H1 (cell line): ENCODE measurements around the gene ARL9. TPM values are rescaled to one million over a fixed set of nuclear protein-coding genes. Genes with fewer than 3 reads are reported as not detected.

Experiments used
- CTCF ChIA-PET: fragments of 300-600 bp; sonication (Branson Sonifier 250); formaldehyde crosslinking; loops from one replicate; lab custom pipeline; 2021; ENCODE audit not compliant: partially characterized antibody; lab: Charles Lee
- POLR2A ChIA-PET: fragments of 300-600 bp; sonication (Branson Sonifier 250); formaldehyde crosslinking; loops from one replicate; lab custom pipeline; 2021; ENCODE audit warnings: inconsistent platforms; ENCODE audit not compliant: partially characterized antibody; lab: Charles Lee
- DNase-seq, 2 experiments: peaks; one replicate each; pipeline versions ENCODE4 v3.0.0 to v3.0.0-alpha.2; 2010 to 2022; ENCODE audit warnings: low spot score in 2 of 2, low read depth in 1 of 2, mixed read lengths in 1 of 2
- FAIRE-seq: peaks from 2 replicates; lab custom pipeline; 2011; peaks lifted over from hg19 to GRCh38; lab: Jason Lieb, UNC
- H2AFZ ChIP-seq: 2 replicates; pipeline ENCODE4 v1.8.1; 2012; ENCODE audit warnings: low read length, inconsistent platforms
- H2AK5ac ChIP-seq: 2 replicates; pipeline ENCODE4 v1.6.1; 2013; ENCODE audit warnings: low read depth, low read length
- H2BK120ac ChIP-seq: replicated peaks from 2 replicates; pipeline ENCODE3; 2013; ENCODE audit warnings: low read depth, low read length, inconsistent platforms
- H2BK12ac ChIP-seq: 2 replicates; pipeline ENCODE4 v1.6.1; 2013; ENCODE audit warnings: low read depth, low read length
- H2BK15ac ChIP-seq: 2 replicates; pipeline ENCODE4 v1.6.1; 2013; ENCODE audit warnings: low read length
- H2BK20ac ChIP-seq: 2 replicates; pipeline ENCODE4 v1.6.1; 2013; ENCODE audit warnings: low read length
- H2BK5ac ChIP-seq: 2 replicates; pipeline ENCODE4 v1.6.1; 2013; ENCODE audit warnings: low read depth, low read length
- H3K14ac ChIP-seq: 2 replicates; pipeline ENCODE4 v1.6.1; 2013; ENCODE audit warnings: inconsistent platforms; ENCODE audit not compliant: insufficient read length
- H3K18ac ChIP-seq: 2 replicates; pipeline ENCODE4 v1.6.1; 2013; ENCODE audit warnings: low read length; ENCODE audit errors: extremely low read depth
- H3K23ac ChIP-seq: 2 replicates; pipeline ENCODE4 v1.6.1; 2013; ENCODE audit warnings: inconsistent platforms; ENCODE audit not compliant: insufficient read length
- H3K23me2 ChIP-seq: 2 replicates; pipeline ENCODE4 v1.6.1; 2013; ENCODE audit warnings: low read depth, low read length
- H3K27ac ChIP-seq: 2 replicates; pipeline ENCODE4 v1.6.1; 2011; ENCODE audit warnings: low read depth, low read length, inconsistent platforms
- H3K27me3 ChIP-seq, 4 experiments: replicated peaks in 1 of 4; 1 replicate in 1 of 4; 2 replicates in 3 of 4; pipeline versions ENCODE4 v1.6.1 to v1.8.1; 2011 to 2013; ENCODE audit warnings: low read length in 3 of 4, mild to moderate bottlenecking in 3 of 4, inconsistent platforms in 2 of 4, mixed read lengths in 2 of 4, moderate library complexity in 1 of 4; ENCODE audit not compliant: control insufficient read depth in 3 of 4, insufficient read depth in 3 of 4; ENCODE audit errors: extremely low read depth in 1 of 4
- H3K36me3 ChIP-seq, 4 experiments: 2 replicates each; pipeline versions ENCODE4 v1.6.1 to v1.8.1; 2011 to 2013; ENCODE audit warnings: mild to moderate bottlenecking in 4 of 4, low read length in 3 of 4, moderate library complexity in 2 of 4, control low read depth in 1 of 4, inconsistent platforms in 1 of 4; ENCODE audit not compliant: insufficient read depth in 4 of 4, control insufficient read depth in 2 of 4
- H3K4ac ChIP-seq: replicated peaks from 2 replicates; pipeline ENCODE3; 2013; ENCODE audit warnings: low read length, low read depth, mixed read lengths, inconsistent platforms; ENCODE audit not compliant: insufficient read length
- H3K4me1 ChIP-seq, 4 experiments: replicated peaks in 1 of 4; 1 replicate in 1 of 4; 2 replicates in 3 of 4; pipeline versions ENCODE4 v1.6.1 to v1.8.1; 2011 to 2013; ENCODE audit warnings: low read length in 3 of 4, inconsistent platforms in 2 of 4, mixed read lengths in 1 of 4; ENCODE audit not compliant: insufficient read depth in 4 of 4, control insufficient read depth in 3 of 4
- H3K4me2 ChIP-seq, 2 experiments: 2 replicates each; pipeline versions ENCODE4 v1.6.1 to v1.8.1; 2011 to 2013; ENCODE audit warnings: low read depth in 2 of 2, low read length in 2 of 2, control low read depth in 1 of 2, inconsistent platforms in 1 of 2, mild to moderate bottlenecking in 1 of 2; ENCODE audit not compliant: insufficient read depth in 1 of 2
- H3K4me3 ChIP-seq, 4 experiments: fragments of 200-600, 300-600 bp in 1 of 4; sonication (generic), shearing (Covaris generic), sonication (Bioruptor Twin) in 1 of 4; 2 replicates each; pipeline versions ENCODE4 v1.5.1 to v1.8.1; 2011 to 2016; ENCODE audit warnings: low read length in 4 of 4, low read depth in 3 of 4, control low read depth in 2 of 4, inconsistent platforms in 2 of 4, mild to moderate bottlenecking in 2 of 4, mixed read lengths in 1 of 4, moderate library complexity in 1 of 4; ENCODE audit not compliant: insufficient read depth in 2 of 4; ENCODE audit errors: extremely low read depth in 1 of 4
- H3K56ac ChIP-seq: replicated peaks from 2 replicates; pipeline ENCODE3; 2013; ENCODE audit warnings: low read depth, mild to moderate bottlenecking, mixed read lengths, low read length, inconsistent platforms; ENCODE audit not compliant: insufficient read length
- H3K79me1 ChIP-seq: 2 replicates; pipeline ENCODE4 v1.6.1; 2013; ENCODE audit warnings: low read depth, low read length, control low read depth
- H3K79me2 ChIP-seq, 2 experiments: 2 replicates each; pipeline versions ENCODE4 v1.6.1 to v1.8.1; 2012 to 2013; ENCODE audit warnings: low read length in 2 of 2, mild to moderate bottlenecking in 2 of 2, inconsistent platforms in 1 of 2; ENCODE audit not compliant: insufficient read depth in 2 of 2, control insufficient read depth in 1 of 2
- H3K9ac ChIP-seq, 4 experiments: replicated peaks in 1 of 4; 1 replicate in 1 of 4; 2 replicates in 3 of 4; pipeline versions ENCODE4 v1.6.1 to v1.8.1; 2011 to 2013; ENCODE audit warnings: low read depth in 3 of 4, low read length in 3 of 4, control low read depth in 2 of 4, mild to moderate bottlenecking in 2 of 4, moderate library complexity in 2 of 4, inconsistent platforms in 1 of 4; ENCODE audit errors: extremely low read depth in 1 of 4
- H3K9me3 ChIP-seq, 2 experiments: 2 replicates each; pipeline versions ENCODE4 v1.6.1 to v1.8.1; 2012 to 2013; ENCODE audit warnings: mild to moderate bottlenecking in 2 of 2, moderate library complexity in 2 of 2, control low read depth in 1 of 2, inconsistent platforms in 1 of 2, low read depth in 1 of 2, low read length in 1 of 2, mixed read lengths in 1 of 2; ENCODE audit not compliant: insufficient read depth in 2 of 2
- H4K20me1 ChIP-seq, 2 experiments: replicated peaks in 1 of 2; 2 replicates each; pipeline versions ENCODE3 to v1.8.1; 2011 to 2013; ENCODE audit warnings: inconsistent platforms in 2 of 2, low read length in 2 of 2, mild to moderate bottlenecking in 1 of 2; ENCODE audit not compliant: insufficient read depth in 2 of 2, control insufficient read depth in 1 of 2
- H4K5ac ChIP-seq: 2 replicates; pipeline ENCODE4 v1.6.1; 2013; ENCODE audit warnings: low read length, low read depth, mixed read lengths, inconsistent platforms; ENCODE audit not compliant: insufficient read length
- H4K8ac ChIP-seq: 2 replicates; pipeline ENCODE4 v1.8.0; 2013; ENCODE audit warnings: mild to moderate bottlenecking, moderate library complexity, low read length, inconsistent platforms; ENCODE audit not compliant: insufficient read depth; ENCODE audit errors: extremely low read depth
- H4K91ac ChIP-seq: replicated peaks from 2 replicates; pipeline ENCODE3; 2013; ENCODE audit warnings: low read length, mixed read lengths, inconsistent platforms; ENCODE audit not compliant: insufficient read length
- BRCA1 ChIP-seq: IDR thresholded peaks from 2 replicates; pipeline ENCODE4 v1.6.1; 2012; ENCODE audit warnings: low read depth, low read length, improper control_type of control experiment
- CBX5 ChIP-seq: fragments of 300-800, 300-1000 bp; sonication (generic); IDR thresholded peaks from 2 replicates; pipeline ENCODE4 v1.7.1; 2016; ENCODE audit warnings: antibody characterized with exemption, low read length, low read depth
- CHD2 ChIP-seq: IDR thresholded peaks from 2 replicates; pipeline ENCODE4 v1.6.1; 2012; ENCODE audit warnings: low read length, improper control_type of control experiment
- EGR1 ChIP-seq: IDR thresholded peaks from 2 replicates; pipeline ENCODE4 v1.6.1; 2011; ENCODE audit warnings: low read depth, low read length, borderline replicate concordance
- HDAC6 ChIP-seq: IDR thresholded peaks from one replicate; pipeline ENCODE4 v1.7.1; 2012; ENCODE audit warnings: low read depth, mild to moderate bottlenecking, inconsistent platforms, low read length, moderate library complexity
- JUND ChIP-seq: IDR thresholded peaks from 2 replicates; pipeline ENCODE4 v1.6.1; 2011; ENCODE audit warnings: mild to moderate bottlenecking, improper control_type of control experiment, low read length
- KDM1A ChIP-seq: fragments of 200-600, 300-600 bp; sonication (generic); IDR thresholded peaks from 2 replicates; pipeline ENCODE4 v1.7.1; 2016; ENCODE audit warnings: mild to moderate bottlenecking, low read length, borderline replicate concordance
- MAFK ChIP-seq: IDR thresholded peaks from 2 replicates; pipeline ENCODE4 v1.6.1; 2012; ENCODE audit warnings: low read depth, mild to moderate bottlenecking, improper control_type of control experiment, low read length
- RNF2 ChIP-seq: fragments of 200-900, 300-1000 bp; sonication (generic); IDR thresholded peaks from 2 replicates; pipeline ENCODE4 v1.7.1; 2016; ENCODE audit warnings: borderline replicate concordance, low read depth, mild to moderate bottlenecking, antibody characterized with exemption, low read length; ENCODE audit not compliant: poor library complexity, severe bottlenecking; ENCODE audit errors: missing control alignments
- SIRT6 ChIP-seq: IDR thresholded peaks from one replicate; pipeline ENCODE4 v1.7.1; 2012; ENCODE audit warnings: low read length, inconsistent platforms
- SP1 ChIP-seq: IDR thresholded peaks from 2 replicates; pipeline ENCODE4 v1.6.1; 2011; ENCODE audit warnings: low read depth, low read length
- polyA plus RNA-seq, 7 experiments: library from polyadenylated mRNA; depleted of rRNA in 3 of 7; stranded (reverse) in 5 of 7; unstranded in 2 of 7; fragments of >200 nt in 5 of 7; fragments of 200-250 nt in 2 of 7; gene quantifications; 1 replicate in 5 of 7; 2 replicates in 1 of 7; 4 replicates in 1 of 7; pipeline versions ENCODE4 v1.2.1 to v1.2.3, GENCODE V29; 2011 to 2013; ENCODE audit warnings: missing spikeins in 2 of 7, mixed read lengths in 2 of 7
- total RNA-seq: library from RNA; stranded (reverse); fragmentation: NEBNext Ultra II Directional; extraction: Animal tissue kit (Norgen Biotek cat#: 25700); gene quantifications from 2 replicates; pipeline ENCODE4 v1.2.1, GENCODE V29; 2021

Gene ARL9
- total and polyA plus RNA-seq, 2 of the 8 experiments (the other 6 are each of a cell fraction or from before 2014, with no cell fraction given) = 0.60 to 0.76 TPM

GRCh38 chr4:56552273-56552672, 46.7 kb downstream of the ARL9 start:
- H4K8ac ChIP-seq = no peak overlapping the region
- no peak overlapping the region for H2BK15ac ChIP-seq
- H3K56ac ChIP-seq = no peak overlapping the region
- TF ChIP-seq SIRT6 = no peak
- no peak for TF ChIP-seq RNF2
- no peak for TF ChIP-seq MAFK
- TF ChIP-seq CBX5 = no peak
- no peak for TF ChIP-seq EGR1
- TF ChIP-seq KDM1A = no peak
- no peak for TF ChIP-seq CHD2
- TF ChIP-seq BRCA1 = no peak
- TF ChIP-seq HDAC6 = no peak
- no peak for TF ChIP-seq SP1
- TF ChIP-seq JUND = no peak
- no peak overlapping the region for H2BK120ac ChIP-seq
- no peak overlapping the region for H3K27ac ChIP-seq
- H3K23me2 ChIP-seq = no peaks in the 10 kb centered on the region
- H3K4me1 ChIP-seq = no peaks in the 10 kb centered on the region
- H3K18ac ChIP-seq = no peak overlapping the region
- H4K91ac ChIP-seq = no peak overlapping the region
- CTCF ChIA-PET = interaction anchor here (1.3 to 1.5 kb wide), 2 partner anchors 9 to 24 kb away, joined by 4 read pairs; no protein-coding TSS in a partner anchor
- DNase-seq (no peak), FAIRE-seq (no peak)
- H4K5ac ChIP-seq = no peak overlapping the region
- peak overlapping the region in 1 of 4 experiments; percentile 61; a peak in 1 of 7 replicates for H3K9ac ChIP-seq
- H3K4me3 ChIP-seq = no peak overlapping the region
- H2BK20ac ChIP-seq = no peak overlapping the region
- no peak overlapping the region for H3K23ac ChIP-seq
- H2BK12ac ChIP-seq = no peak overlapping the region
- POLR2A ChIA-PET = no interaction called here
- no peak overlapping the region for H3K14ac ChIP-seq
- no peak overlapping the region for H3K4me2 ChIP-seq
- H2AFZ ChIP-seq = no peak overlapping the region
- no peak overlapping the region for H3K4ac ChIP-seq
- no peaks in the 10 kb centered on the region for H4K20me1 ChIP-seq
- no peaks in the 10 kb centered on the region for H3K9me3 ChIP-seq
- no peak overlapping the region for H2BK5ac ChIP-seq
- no peak overlapping the region for H2AK5ac ChIP-seq
- H3K27me3 ChIP-seq = no peaks in the 10 kb centered on the region
- no peaks in the 10 kb centered on the region for H3K79me2 ChIP-seq
- H3K79me1 ChIP-seq = no peaks in the 10 kb centered on the region
- no peaks in the 10 kb centered on the region for H3K36me3 ChIP-seq
